Lung (tissue), 12 donors: ENCODE results near the gene TSPOAP1. TPM values are rescaled to one million over a fixed set of nuclear protein-coding genes. Genes with fewer than 3 reads are reported as not detected.

Experiments used
- ATAC-seq: fragments of 200-7000 bp; cut with Tn5 transposase; one replicate; pipeline ENCODE4 v1.9.1; 2020; ENCODE audit warnings: moderate number of reproducible peaks; ENCODE audit not compliant: insufficient read depth, low FRiP score
- DNase-seq, 3 donors: peaks; one replicate each; pipeline ENCODE4 v3.0.0-alpha.2; 2013 to 2017
- H3K27ac ChIP-seq, 2 donors: one replicate each; pipeline ENCODE4 v1.5.1; 2013; ENCODE audit warnings: mild to moderate bottlenecking in 2 of 2, moderate library complexity in 2 of 2, control low read depth in 1 of 2, inconsistent platforms in 1 of 2, low read depth in 1 of 2, low read length in 1 of 2
- H3K27me3 ChIP-seq, 3 donors: one replicate each; pipeline ENCODE4 v1.5.1; 2013; ENCODE audit warnings: low read length in 2 of 3; ENCODE audit not compliant: control insufficient read depth in 3 of 3, insufficient read depth in 3 of 3
- H3K36me3 ChIP-seq, 4 donors: one replicate each; pipeline ENCODE4 v1.5.1; 2013; ENCODE audit warnings: low read length in 4 of 4, mild to moderate bottlenecking in 1 of 4, moderate library complexity in 1 of 4; ENCODE audit not compliant: control insufficient read depth in 4 of 4, insufficient read depth in 4 of 4
- H3K4me1 ChIP-seq, 5 donors: one replicate each; pipeline ENCODE4 v1.5.1; 2013; ENCODE audit warnings: low read length in 5 of 5, mild to moderate bottlenecking in 2 of 5, moderate library complexity in 1 of 5; ENCODE audit not compliant: control insufficient read depth in 5 of 5, insufficient read depth in 5 of 5
- H3K4me3 ChIP-seq: one replicate; pipeline ENCODE4 v1.5.1; 2013; ENCODE audit warnings: mild to moderate bottlenecking, control low read depth, moderate library complexity
- H3K9ac ChIP-seq, 2 donors: one replicate each; pipeline ENCODE4 v1.5.1; 2013; ENCODE audit warnings: low read length in 2 of 2, control low read depth in 1 of 2; ENCODE audit not compliant: insufficient read depth in 1 of 2
- H3K9me3 ChIP-seq, 4 donors: one replicate each; pipeline ENCODE4 v1.5.1; 2013; ENCODE audit warnings: low read length in 3 of 4, mild to moderate bottlenecking in 1 of 4, moderate library complexity in 1 of 4; ENCODE audit not compliant: control insufficient read depth in 4 of 4, insufficient read depth in 3 of 4
- WGBS, 2 donors: extraction: QIAGEN DNeasy Blood & Tissue Kit; methylation state at CpG; one replicate each; pipeline ENCODE4 v1.1.7; 2013; 5-methylcytosine and 5-hydroxymethylcytosine counted together
- polyA plus RNA-seq, 2 donors: library from polyadenylated mRNA; stranded (reverse); fragments of 200-250 nt; gene quantifications; one replicate each; pipeline ENCODE4 v1.2.1, GENCODE V29; 2013
- total RNA-seq, 2 donors: library from RNA; depleted of rRNA in 1 of 2; stranded (reverse); fragments of >200 nt in 1 of 2; gene quantifications; one replicate each; pipeline ENCODE4 v1.2.1, GENCODE V29; 2014 to 2021
- TF ChIP-seq, protein P1 (sequence below): IDR thresholded peaks from 2 replicates; pipeline ENCODE4 v1.5.1; 2012; ENCODE audit warnings: mild to moderate bottlenecking; ENCODE audit errors: control extremely low read depth, extremely low read depth
- donor health status: control.
- donor health status: control.
- donor health status: Bipolar disorder and iron deficiency.
- donor health status: healthy.
- donor health status: DM: yes; HTN: yes; CAD: no.

TSPOAP1 gene
- total and polyA plus RNA-seq, 4 donors, result 7.0 to 23.5 (median 18.2) TPM

DNA sequence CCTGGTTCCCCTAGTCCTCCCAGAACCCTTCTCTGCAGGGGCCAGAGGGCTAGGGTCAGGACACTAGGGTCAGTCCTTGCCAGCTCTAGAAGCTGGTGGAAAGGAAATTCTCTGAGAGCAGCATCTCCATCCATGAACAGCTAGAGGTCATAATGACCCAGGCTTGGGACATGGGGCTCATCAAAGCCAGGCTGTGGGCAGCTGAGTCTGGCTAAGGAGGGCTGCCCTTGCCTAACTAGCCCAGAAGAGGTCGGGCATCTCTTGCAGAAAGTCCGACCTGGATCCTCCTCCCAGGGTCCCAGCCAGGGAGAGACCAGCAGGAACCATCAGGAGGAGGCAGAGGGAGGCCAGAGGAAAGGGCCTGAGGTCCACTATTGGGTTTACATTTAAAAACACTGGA, 52.2 kb downstream of the TSPOAP1 start:
- H3K9ac ChIP-seq, result no peak overlapping the region
- DNase-seq (no peak), ATAC-seq (no peak)
- H3K27ac ChIP-seq, result no peak overlapping the region
- no peak overlapping the region for H3K4me3 ChIP-seq
- peaks cover 0 to 12% (median 0%) of the 10 kb centered on the region in 3 donors for H3K27me3 ChIP-seq
- H3K36me3 ChIP-seq, result no peaks in the 10 kb centered on the region
- TF ChIP-seq, protein P1, sequence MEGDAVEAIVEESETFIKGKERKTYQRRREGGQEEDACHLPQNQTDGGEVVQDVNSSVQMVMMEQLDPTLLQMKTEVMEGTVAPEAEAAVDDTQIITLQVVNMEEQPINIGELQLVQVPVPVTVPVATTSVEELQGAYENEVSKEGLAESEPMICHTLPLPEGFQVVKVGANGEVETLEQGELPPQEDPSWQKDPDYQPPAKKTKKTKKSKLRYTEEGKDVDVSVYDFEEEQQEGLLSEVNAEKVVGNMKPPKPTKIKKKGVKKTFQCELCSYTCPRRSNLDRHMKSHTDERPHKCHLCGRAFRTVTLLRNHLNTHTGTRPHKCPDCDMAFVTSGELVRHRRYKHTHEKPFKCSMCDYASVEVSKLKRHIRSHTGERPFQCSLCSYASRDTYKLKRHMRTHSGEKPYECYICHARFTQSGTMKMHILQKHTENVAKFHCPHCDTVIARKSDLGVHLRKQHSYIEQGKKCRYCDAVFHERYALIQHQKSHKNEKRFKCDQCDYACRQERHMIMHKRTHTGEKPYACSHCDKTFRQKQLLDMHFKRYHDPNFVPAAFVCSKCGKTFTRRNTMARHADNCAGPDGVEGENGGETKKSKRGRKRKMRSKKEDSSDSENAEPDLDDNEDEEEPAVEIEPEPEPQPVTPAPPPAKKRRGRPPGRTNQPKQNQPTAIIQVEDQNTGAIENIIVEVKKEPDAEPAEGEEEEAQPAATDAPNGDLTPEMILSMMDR, result no peak
- H3K4me1 ChIP-seq, result peaks cover 0 to 13% (median 0%) of the 10 kb centered on the region in 5 donors
- H3K9me3 ChIP-seq, result peaks cover 0 to 1% (median 0%) of the 10 kb centered on the region in 4 donors
- WGBS, 2 donors, result 15 to 46% methylated on average over 2 of the region's 2 CpGs

DNA sequence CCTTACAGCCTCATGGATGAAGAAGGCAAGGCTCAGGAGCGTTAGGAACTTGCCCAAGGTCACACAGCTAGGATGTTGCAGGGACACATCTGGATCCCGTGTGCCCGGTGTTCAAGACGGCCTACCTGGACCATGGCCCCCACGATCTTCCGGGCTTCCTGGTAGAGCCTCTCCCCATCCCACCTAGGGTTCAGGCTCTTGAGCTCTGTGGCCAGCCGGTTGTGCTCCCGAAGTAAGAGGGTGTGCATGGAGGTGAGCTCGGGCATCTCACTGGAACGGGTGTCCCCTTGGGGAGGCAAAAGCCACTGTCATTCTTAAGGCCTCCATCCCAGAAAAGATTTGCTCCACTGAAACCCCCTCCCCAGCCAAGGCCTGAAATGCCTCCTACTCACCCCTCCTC, 53.2 kb downstream of the TSPOAP1 start:
- Histone ChIP-seq H3K9ac (no peak overlapping the region), H3K36me3 (no peaks in the 10 kb centered on the region), H3K4me1 (peaks cover 0 to 13% (median 0%) of the 10 kb centered on the region in 5 donors), H3K27me3 (peaks cover 0 to 12% (median 0%) of the 10 kb centered on the region in 3 donors), H3K4me3 (no peak overlapping the region), H3K9me3 (peaks cover 0 to 1% (median 0%) of the 10 kb centered on the region in 4 donors), H3K27ac (no peak overlapping the region)
- TF ChIP-seq, protein P1, result no peak
- ATAC-seq, result no peak
- 48 to 76% methylated on average over 10 of the region's 10 CpGs for whole genome bisulfite sequencing, 2 donors
- DNase-seq, result no peak

DNA sequence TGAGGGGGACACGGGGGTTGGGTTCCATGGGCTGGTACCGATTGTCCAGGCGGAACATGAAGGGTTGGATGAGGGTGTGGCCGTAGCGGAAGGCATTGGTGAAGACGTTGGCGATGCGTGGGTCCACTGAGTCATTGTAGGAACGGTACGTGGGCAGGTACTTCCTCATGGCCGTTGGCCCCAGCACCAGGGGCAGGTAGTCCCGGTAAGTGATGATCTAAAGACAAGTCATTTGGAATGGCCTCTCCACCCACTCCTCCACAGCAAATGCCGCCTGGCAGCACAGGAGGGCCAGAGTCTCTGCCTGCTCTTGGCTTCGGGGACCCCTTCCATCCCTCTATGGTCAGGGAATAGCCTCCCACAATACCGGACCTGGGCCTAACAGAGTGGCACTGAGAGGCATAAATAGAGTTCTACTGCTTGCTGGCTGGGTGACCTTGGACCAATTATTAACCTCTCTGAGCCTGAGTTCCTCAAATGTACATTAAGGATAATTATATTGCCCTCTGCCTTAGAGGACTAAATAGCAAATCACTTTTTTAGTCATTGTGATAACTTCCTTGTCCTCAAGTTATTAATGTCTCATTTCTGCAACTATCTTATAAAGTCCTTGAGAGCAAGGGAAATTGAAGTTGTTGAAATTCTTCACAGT, 55.0 kb downstream of the TSPOAP1 start:
- WGBS, 2 donors, result 44 to 71% methylated on average over 15 of the region's 15 CpGs

More for the DNA sequence above, 55.0 kb downstream of the TSPOAP1 start:
- peaks cover 0 to 4% (median 0%) of the 10 kb centered on the region in 5 donors for H3K4me1 ChIP-seq
- no peaks in the 10 kb centered on the region for H3K36me3 ChIP-seq
- H3K4me3 ChIP-seq, result no peak overlapping the region
- H3K9me3 ChIP-seq, result no peaks in the 10 kb centered on the region
- H3K27ac ChIP-seq, result no peak overlapping the region
- H3K9ac ChIP-seq, result no peak overlapping the region
- DNase-seq, result no peak
- H3K27me3 ChIP-seq, result peaks cover 0 to 8% (median 0%) of the 10 kb centered on the region in 3 donors
- no peak for ATAC-seq
- TF ChIP-seq, protein P1, result no peak
